Panc1 (cell line): ENCODE measurements around the gene ERCC6. TPM values are rescaled to one million over a fixed set of nuclear protein-coding genes. Genes with fewer than 3 reads are reported as not detected.

Experiments
- ATAC-seq: fragments of 200-7000 bp; cut with Tn5 transposase; 2 replicates; pipeline ENCODE4 v1.9.1; 2020; ENCODE audit warnings: mild to moderate bottlenecking, moderate library complexity
- BruUV-seq: library from RNA; stranded (reverse); fragments of 400-500 nt; replicated peaks from 2 replicates; lab custom pipeline; 2021; lab: Mats Ljungman, UMichigan
- CTCF ChIA-PET: fragments of 300-600 bp; sonication (Branson Sonifier 250); formaldehyde crosslinking; loops from one replicate; lab custom pipeline; 2022; ENCODE audit warnings: antibody characterized with exemption; lab: Charles Lee
- POLR2A ChIA-PET: fragments of 300-600 bp; sonication (Branson Sonifier 250); formaldehyde crosslinking; loops from one replicate; lab custom pipeline; 2022; ENCODE audit warnings: antibody characterized with exemption; lab: Charles Lee
- DNase-seq: peaks from one replicate; pipeline ENCODE4 v3.0.0-alpha.2; 2010; ENCODE audit warnings: low read depth, low spot score
- H3K27ac ChIP-seq: 2 replicates; pipeline ENCODE4 v1.5.1; 2011; ENCODE audit warnings: mild to moderate bottlenecking, low read length, inconsistent platforms
- H3K27me3 ChIP-seq: fragments of 200-500 bp; sonication (Bioruptor generic); 2 replicates; pipeline ENCODE4 v1.6.0; 2014; ENCODE audit warnings: low read length, inconsistent platforms; ENCODE audit not compliant: control insufficient read depth, insufficient read depth
- H3K36me3 ChIP-seq: fragments of 200-500 bp; sonication (Bioruptor generic); 2 replicates; pipeline ENCODE4 v1.5.1; 2014; ENCODE audit warnings: inconsistent platforms, mild to moderate bottlenecking, low read length, moderate library complexity; ENCODE audit not compliant: control insufficient read depth, insufficient read depth
- H3K4me1 ChIP-seq: 2 replicates; pipeline ENCODE4 v1.5.1; 2011; ENCODE audit warnings: inconsistent platforms, mild to moderate bottlenecking, low read length, moderate library complexity; ENCODE audit not compliant: control insufficient read depth, insufficient read depth
- H3K4me3 ChIP-seq, 2 experiments: 2 replicates each; pipeline ENCODE4 v1.5.1; 2011 to 2012; ENCODE audit warnings: low read depth in 2 of 2, low read length in 2 of 2, mild to moderate bottlenecking in 2 of 2, inconsistent platforms in 1 of 2, moderate library complexity in 1 of 2
- H3K9me3 ChIP-seq: fragments of 200-500 bp; sonication (Bioruptor generic); 2 replicates; pipeline ENCODE4 v1.5.1; 2014; ENCODE audit warnings: low read depth, mild to moderate bottlenecking, inconsistent platforms, low read length, moderate library complexity; ENCODE audit not compliant: control insufficient read depth, insufficient read depth
- CTCF ChIP-seq: fragments of 450-650 bp; IDR thresholded peaks from 2 replicates; pipeline ENCODE4 v1.5.1; 2017; ENCODE audit warnings: mild to moderate bottlenecking
- POLR2AphosphoS5 ChIP-seq: IDR thresholded peaks from 2 replicates; pipeline ENCODE4 v1.6.1; 2012; ENCODE audit warnings: mild to moderate bottlenecking, low read depth, low read length, moderate library complexity
- REST ChIP-seq, 2 experiments: IDR thresholded peaks; 2 replicates each; pipeline ENCODE4 v1.6.1; 2011 to 2012; ENCODE audit warnings: low read depth in 2 of 2, control low read depth in 1 of 2, low read length in 1 of 2, mild to moderate bottlenecking in 1 of 2, moderate library complexity in 1 of 2; ENCODE audit not compliant: insufficient read depth in 1 of 2
- SIN3A ChIP-seq: IDR thresholded peaks from 2 replicates; pipeline ENCODE4 v1.6.1; 2012; ENCODE audit warnings: low read depth, mild to moderate bottlenecking, low read length, moderate library complexity, borderline replicate concordance; ENCODE audit not compliant: insufficient read depth
- TCF7L2 ChIP-seq: IDR thresholded peaks from 2 replicates; pipeline ENCODE4 v1.6.1; 2011; ENCODE audit warnings: mild to moderate bottlenecking, low read depth, low read length, inconsistent platforms
- in situ Hi-C: cut with HindIII; loops from 2 replicates; pipeline ENCODE4 v1.10.0; 2016; ENCODE audit warnings: low sequenced_read_pairs, low pct_unique_long_range_greater_than_20kb
- intact Hi-C: fragments of 100-400 bp; cut with micrococcal nuclease; formaldehyde crosslinking; loops from one replicate; pipeline ENCODE4 v1.10.0; 2022; ENCODE audit not compliant: unreplicated experiment
- total RNA-seq: library from RNA; stranded (reverse); gene quantifications from one replicate; pipeline ENCODE4 v1.2.1, GENCODE V29; 2021; ENCODE audit not compliant: unreplicated experiment

Gene ERCC6
- total RNA-seq, 1 experiment from 2014 or later: 19.1 TPM

GRCh38 chr10:49486738-49487137 lies 52.2 kb downstream of the ERCC6 start:
- Histone ChIP-seq H3K9me3 (no peaks in the 10 kb centered on the region), H3K4me1 (no peaks in the 10 kb centered on the region), H3K4me3 (no peak overlapping the region), H3K36me3 (no peaks in the 10 kb centered on the region), H3K27me3 (no peaks in the 10 kb centered on the region), H3K27ac (no peak overlapping the region)
- DNase-seq (no peak), ATAC-seq (no peak)
- ChIA-PET POLR2A (no interaction called here), CTCF (no interaction called here)
- TF ChIP-seq REST (IDR thresholded peaks at IDR 0.05; ENCODE audit: insufficient read depth in 1 of 2, low read depth in 2 of 2, low read length in 1 of 2) (no peak), TCF7L2 (no peak), SIN3A (no peak), POLR2AphosphoS5 (no peak), CTCF (no peak)
- in situ Hi-C loops: no loop called here
- BruUV-seq: no TSS peak
- intact Hi-C loops: no loop called here

GRCh38 chr10:49486009-49486408 lies 52.9 kb downstream of the ERCC6 start:
- intact Hi-C loops (no loop called here), in situ Hi-C loops (no loop called here)
- no peak for ATAC-seq
- Histone ChIP-seq H3K27me3 (no peaks in the 10 kb centered on the region), H3K36me3 (no peaks in the 10 kb centered on the region), H3K4me1 (no peaks in the 10 kb centered on the region), H3K4me3 (no peak overlapping the region), H3K9me3 (no peaks in the 10 kb centered on the region), H3K27ac (no peak overlapping the region)
- ChIA-PET POLR2A (no interaction called here), CTCF (interaction anchor here (0.6 kb wide), 1 partner anchor 25 kb away, joined by 6 read pairs; no protein-coding TSS in a partner anchor)
- TF ChIP-seq POLR2AphosphoS5: no peak
- no peak for TF ChIP-seq REST (IDR thresholded peaks at IDR 0.05; ENCODE audit: insufficient read depth in 1 of 2, low read depth in 2 of 2, low read length in 1 of 2)
- no peak for TF ChIP-seq SIN3A
- TF ChIP-seq TCF7L2: no peak
- no peak for TF ChIP-seq CTCF
- BruUV-seq: no TSS peak
- no peak for DNase-seq
